ENCODE data around the gene TRERF1. TPM values are rescaled to one million over a fixed set of nuclear protein-coding genes. Genes with fewer than 3 reads are reported as not detected.

TRERF1 gene
- total RNA-seq, 2 donors from 2014 or later, result 3.5 to 3.8 TPM

GRCh38 chr6:42428326-42429041 is 23.2 kb downstream of the TRERF1 start:
- DNase-seq, result peak; percentile 55
- Histone ChIP-seq H3K9me3 (no peaks in the 10 kb centered on the region), H3K4me1 (peaks cover 5% of the 10 kb centered on the region), H3K27ac (no peak overlapping the region), H3K9ac (ENCODE audit: low read depth in 2 of 2, low read length in 2 of 2) (no peak overlapping the region), H3K27me3 (no peaks in the 10 kb centered on the region), H3K4me3 (no peak overlapping the region), H3K36me3 (no peaks in the 10 kb centered on the region)
- intact Hi-C loops (cut with DNase I), result no loop called here
- TF ChIP-seq CTCF (IDR thresholded peaks at IDR 0.05), result no peak

DNA sequence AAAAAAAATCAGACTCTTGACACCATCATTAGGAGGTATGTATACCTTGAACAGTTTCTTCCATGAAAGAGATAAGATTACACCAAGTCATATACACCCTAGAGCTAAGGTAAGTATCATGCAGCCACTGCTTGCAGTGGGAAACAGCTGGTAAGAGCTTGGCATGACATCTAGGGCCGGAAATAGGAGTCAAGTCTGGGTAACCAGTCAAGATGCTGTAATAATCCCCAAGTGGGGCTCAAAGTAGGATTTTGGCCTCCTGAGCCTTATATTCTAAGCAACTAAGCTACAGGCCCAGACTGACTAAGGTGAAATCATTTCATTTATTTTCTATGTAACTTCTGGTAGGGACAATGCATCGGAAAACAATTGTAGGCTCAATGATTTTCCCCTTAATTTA is 23.9 kb downstream of the TRERF1 start:
- DNase-seq, result no peak
- Histone ChIP-seq H3K9me3 (no peaks in the 10 kb centered on the region), H3K27me3 (no peaks in the 10 kb centered on the region), H3K9ac (ENCODE audit: low read depth in 2 of 2, low read length in 2 of 2) (no peak overlapping the region), H3K36me3 (no peaks in the 10 kb centered on the region), H3K4me3 (no peak overlapping the region), H3K4me1 (peaks cover 5% of the 10 kb centered on the region), H3K27ac (no peak overlapping the region)
- intact Hi-C loops (cut with DNase I), result no loop called here
- TF ChIP-seq CTCF (IDR thresholded peaks at IDR 0.05), result no peak

DNA sequence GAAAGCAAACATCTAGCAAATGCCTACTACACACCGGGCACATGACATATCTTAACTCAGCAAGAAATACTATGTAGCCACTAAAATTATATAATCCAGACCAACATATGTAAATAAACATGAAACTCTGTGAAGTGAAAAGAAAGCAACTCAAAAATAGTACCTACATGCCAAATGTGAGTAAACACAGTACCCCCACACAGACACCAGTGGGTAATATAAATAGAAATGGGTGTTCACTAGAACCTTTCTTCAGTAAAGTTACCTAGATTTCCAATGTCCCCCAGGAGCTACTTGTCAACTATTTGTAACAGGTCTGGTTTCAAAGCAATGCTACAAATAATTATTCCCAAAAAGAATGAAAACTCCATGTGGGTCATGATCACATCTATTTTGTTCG is 25.5 kb downstream of the TRERF1 start:
- H3K9me3 ChIP-seq, result no peaks in the 10 kb centered on the region
- no peak for TF ChIP-seq CTCF (IDR thresholded peaks at IDR 0.05)

GRCh38 chr6:42424906-42425474 is 26.7 kb downstream of the TRERF1 start:
- H3K36me3 ChIP-seq, result no peaks in the 10 kb centered on the region
- H3K9ac ChIP-seq (ENCODE audit: low read depth in 2 of 2, low read length in 2 of 2), result no peak overlapping the region
- intact Hi-C loops (cut with DNase I), result no loop called here
- DNase-seq, result peak; percentile 39
- H3K4me1 ChIP-seq, result peaks cover 5% of the 10 kb centered on the region
- H3K4me3 ChIP-seq, result no peak overlapping the region
- H3K27ac ChIP-seq, result no peak overlapping the region
- no peak for TF ChIP-seq CTCF (IDR thresholded peaks at IDR 0.05)
- no peaks in the 10 kb centered on the region for H3K9me3 ChIP-seq
- H3K27me3 ChIP-seq, result no peaks in the 10 kb centered on the region

More for the DNA sequence above, 25.5 kb downstream of the TRERF1 start:
- intact Hi-C loops (cut with DNase I), result no loop called here
- H3K27me3 ChIP-seq, result no peaks in the 10 kb centered on the region
- H3K9ac ChIP-seq (ENCODE audit: low read depth in 2 of 2, low read length in 2 of 2), result no peak overlapping the region
- no peak overlapping the region for H3K27ac ChIP-seq
- peaks cover 5% of the 10 kb centered on the region for H3K4me1 ChIP-seq
- DNase-seq, result no peak
- no peak overlapping the region for H3K4me3 ChIP-seq
- no peaks in the 10 kb centered on the region for H3K36me3 ChIP-seq

DNA sequence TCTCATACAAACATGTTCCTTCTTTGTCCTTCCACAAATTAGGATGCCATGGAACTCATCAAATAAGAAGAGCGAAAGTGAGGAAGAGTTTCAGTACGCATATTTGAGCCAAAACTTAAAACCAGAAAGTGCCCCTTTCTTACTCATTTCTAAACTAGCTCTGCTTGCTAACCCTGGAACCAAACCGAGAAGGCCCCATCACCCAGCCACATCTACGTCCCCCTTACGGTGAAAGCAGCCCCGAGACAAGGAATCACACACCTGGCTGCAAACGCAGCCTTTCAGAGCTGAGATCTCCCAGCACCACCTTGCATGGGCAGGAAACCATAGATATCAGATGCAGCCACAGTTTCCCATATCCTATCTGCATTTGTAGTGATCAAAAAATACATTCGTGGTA is 28.5 kb downstream of the TRERF1 start:
- H3K9ac ChIP-seq (ENCODE audit: low read depth in 2 of 2, low read length in 2 of 2), result no peak overlapping the region
- TF ChIP-seq CTCF (IDR thresholded peaks at IDR 0.05), result no peak
- no peaks in the 10 kb centered on the region for H3K27me3 ChIP-seq
- H3K27ac ChIP-seq, result no peak overlapping the region
- H3K4me1 ChIP-seq, result no peaks in the 10 kb centered on the region
- intact Hi-C loops (cut with DNase I), result no loop called here
- H3K4me3 ChIP-seq, result no peak overlapping the region
- H3K9me3 ChIP-seq, result no peaks in the 10 kb centered on the region
- DNase-seq, result no peak
- H3K36me3 ChIP-seq, result no peaks in the 10 kb centered on the region
